Fibroblast of lung (primary cell): Measurements from ENCODE around the gene PRPF6. TPM values are rescaled to one million over a fixed set of nuclear protein-coding genes. Genes with fewer than 3 reads are reported as not detected.

Experiments used
- DNase-seq, 2 donors: peaks; one replicate each; pipeline versions ENCODE4 v3.0.0 to v3.0.0-alpha.2; 2010; ENCODE audit warnings: low read depth in 2 of 2
- H2AFZ ChIP-seq: 2 replicates; pipeline ENCODE4 v1.5.1; 2012; ENCODE audit warnings: low read length, control low read depth, inconsistent platforms
- H3K27ac ChIP-seq: 2 replicates; pipeline ENCODE4 v1.5.1; 2011; ENCODE audit warnings: low read length, control low read depth; ENCODE audit not compliant: insufficient read depth
- H3K27me3 ChIP-seq: 2 replicates; pipeline ENCODE4 v1.5.1; 2011; ENCODE audit warnings: mild to moderate bottlenecking, low read length; ENCODE audit not compliant: control insufficient read depth, insufficient read depth
- H3K36me3 ChIP-seq: 2 replicates; pipeline ENCODE4 v1.5.1; 2011; ENCODE audit warnings: low read length; ENCODE audit not compliant: control insufficient read depth, insufficient read depth
- H3K4me1 ChIP-seq: 2 replicates; pipeline ENCODE4 v1.5.1; 2011; ENCODE audit warnings: low read length; ENCODE audit not compliant: control insufficient read depth, insufficient read depth; ENCODE audit errors: extremely low read depth
- H3K4me2 ChIP-seq: 2 replicates; pipeline ENCODE4 v1.5.1; 2011; ENCODE audit warnings: low read length, control low read depth; ENCODE audit not compliant: insufficient read depth; ENCODE audit errors: extremely low read depth
- H3K4me3 ChIP-seq, 4 experiments: fragments of 200-600 bp in 1 of 4; sonication (generic) in 1 of 4; replicated peaks in 1 of 4; 2 replicates each; pipeline ENCODE4 v1.5.1; 2011 to 2016; ENCODE audit warnings: low read length in 4 of 4, low read depth in 3 of 4, mild to moderate bottlenecking in 3 of 4, control low read depth in 2 of 4, inconsistent platforms in 1 of 4, mixed read lengths in 1 of 4; ENCODE audit not compliant: insufficient read depth in 1 of 4; ENCODE audit errors: control extremely low read depth in 1 of 4
- H3K79me2 ChIP-seq: 2 replicates; pipeline ENCODE4 v1.5.1; 2012; ENCODE audit warnings: mild to moderate bottlenecking, low read length, inconsistent platforms; ENCODE audit not compliant: control insufficient read depth, insufficient read depth
- H3K9ac ChIP-seq: 2 replicates; pipeline ENCODE4 v1.5.1; 2011; ENCODE audit warnings: mild to moderate bottlenecking, low read length, control low read depth; ENCODE audit not compliant: insufficient read depth
- H3K9me3 ChIP-seq: 2 replicates; pipeline ENCODE4 v1.5.1; 2012; ENCODE audit warnings: low read depth, low read length; ENCODE audit not compliant: control insufficient read depth, insufficient read depth
- H4K20me1 ChIP-seq: 2 replicates; pipeline ENCODE4 v1.5.1; 2011; ENCODE audit warnings: low read length; ENCODE audit not compliant: control insufficient read depth, insufficient read depth; ENCODE audit errors: extremely low read depth
- CTCF ChIP-seq, 2 donors: IDR thresholded peaks in 1 of 2; conservative IDR thresholded peaks in 1 of 2; 1 replicate in 1 of 2; 2 replicates in 1 of 2; pipeline ENCODE4 v1.5.1; 2011 to 2012; ENCODE audit warnings: low read length in 2 of 2, control low read depth in 1 of 2, inconsistent platforms in 1 of 2, low read depth in 1 of 2, mild to moderate bottlenecking in 1 of 2
- EZH2 ChIP-seq: IDR thresholded peaks from 2 replicates; pipeline ENCODE4 v1.5.1; 2012; ENCODE audit warnings: low read length, control low read depth, mild to moderate bottlenecking; ENCODE audit errors: missing control alignments
- polyA plus RNA-seq, 2 donors: library from polyadenylated mRNA; depleted of rRNA in 1 of 2; stranded (reverse) in 1 of 2; unstranded in 1 of 2; fragments of >200 nt; gene quantifications; 2 replicates each; pipeline ENCODE4 v1.2.1, GENCODE V29; 2011 to 2012; ENCODE audit warnings: missing spikeins in 1 of 2
- total RNA-seq: library from RNA; depleted of rRNA; stranded (reverse); fragments of >200 nt; gene quantifications from 2 replicates; pipeline ENCODE4 v1.2.1, GENCODE V29; 2014

The PRPF6 gene
- total and polyA plus RNA-seq, 2 donors (not counting 1 experiment from before 2014, with no cell fraction given): 28.2 to 52.0 TPM

GRCh38 chr20:63944078-63944941 lies 36.6 kb upstream of the PRPF6 start:
- H3K79me2 ChIP-seq: peaks cover 28% of the 10 kb centered on the region
- no peak overlapping the region for H3K4me3 ChIP-seq

DNA sequence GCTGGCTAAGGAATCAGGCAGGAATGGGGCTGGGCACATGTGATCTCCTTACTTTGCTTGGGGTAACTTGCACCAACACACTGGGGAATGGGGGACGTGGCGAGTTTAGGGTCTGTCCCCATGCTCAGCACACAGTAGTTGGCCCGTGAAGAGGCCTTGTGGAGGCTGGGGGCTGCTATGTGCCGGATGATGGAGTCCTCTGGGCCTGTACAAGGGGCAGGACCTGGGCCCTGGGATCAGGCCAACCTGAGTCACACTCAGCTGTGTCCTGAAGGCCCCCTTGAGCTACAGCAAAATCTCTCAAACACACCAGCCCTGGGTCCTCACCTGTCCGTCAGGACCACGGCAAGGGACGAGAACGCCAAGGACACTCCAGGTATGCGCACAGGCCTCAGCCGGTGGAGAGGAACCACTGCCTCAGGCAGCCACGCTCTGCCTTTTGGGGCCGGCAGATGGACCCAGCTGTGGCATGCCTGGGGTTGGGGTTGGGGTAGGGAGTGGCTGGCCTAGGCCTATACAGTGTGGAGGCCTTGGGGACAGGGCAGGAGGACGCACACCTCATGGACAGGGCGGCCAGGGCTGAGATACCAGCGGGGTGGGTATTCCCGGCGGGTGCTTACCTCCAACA lies 35.8 kb upstream of the PRPF6 start:
- Histone ChIP-seq H4K20me1 (no peaks in the 10 kb centered on the region), H2AFZ (no peak overlapping the region), H3K27me3 (no peaks in the 10 kb centered on the region), H3K4me3 (no peak overlapping the region), H3K79me2 (peaks cover 28% of the 10 kb centered on the region), H3K27ac (no peak overlapping the region), H3K9me3 (no peaks in the 10 kb centered on the region), H3K9ac (no peak overlapping the region), H3K4me2 (no peak overlapping the region), H3K4me1 (peaks cover 16% of the 10 kb centered on the region), H3K36me3 (peaks cover 34% of the 10 kb centered on the region)
- TF ChIP-seq CTCF (conservative IDR thresholded peaks at IDR 0.05 in 1 of 2, IDR thresholded peaks at IDR 0.05 in 1 of 2; ENCODE audit: low read depth in 1 of 2, low read length in 2 of 2): no peak
- no peak for TF ChIP-seq EZH2
- DNase-seq: no peak

More at GRCh38 chr20:63944078-63944941, 36.6 kb upstream of the PRPF6 start:
- Histone ChIP-seq H3K4me2 (no peak overlapping the region), H3K9me3 (no peaks in the 10 kb centered on the region), H3K36me3 (peaks cover 37% of the 10 kb centered on the region), H2AFZ (no peak overlapping the region), H3K27ac (no peak overlapping the region), H3K27me3 (no peaks in the 10 kb centered on the region), H4K20me1 (no peaks in the 10 kb centered on the region), H3K4me1 (peaks cover 8% of the 10 kb centered on the region), H3K9ac (no peak overlapping the region)
- DNase-seq: no peak
- TF ChIP-seq EZH2 (no peak), CTCF (conservative IDR thresholded peaks at IDR 0.05 in 1 of 2, IDR thresholded peaks at IDR 0.05 in 1 of 2; ENCODE audit: low read depth in 1 of 2, low read length in 2 of 2) (no peak)
